ENCODE results near the gene BCAP29. TPM values are rescaled to one million over a fixed set of nuclear protein-coding genes. Genes with fewer than 3 reads are reported as not detected.

The BCAP29 gene
- total and polyA plus RNA-seq, 9 of the 15 experiments (the other 6 are each of a cell fraction or from before 2014, with no cell fraction given): 63.4 to 137 (median 79.7) TPM

GRCh38 chr7:107563775-107564552, 16.1 kb upstream of the BCAP29 start, which contains the start of the genes COG5 and DUS4L (continued):
- TF ChIP-seq CHD7 (IDR thresholded peaks at IDR 0.05; ENCODE audit: low read depth, low read length) (no peak), TSC22D4 (tag; IDR thresholded peaks at IDR 0.05) (no peak), ZNF347 (CRISPR knock-in tag; IDR thresholded peaks at IDR 0.05; ENCODE audit: low read depth) (no peak), EWSR1 (IDR thresholded peaks at IDR 0.05; ENCODE audit: borderline replicate concordance, low read depth, partially characterized antibody) (no peak), COPS2 (conservative IDR thresholded peaks at IDR 0.05) (no peak)
- TF ChIP-seq, protein P1, sequence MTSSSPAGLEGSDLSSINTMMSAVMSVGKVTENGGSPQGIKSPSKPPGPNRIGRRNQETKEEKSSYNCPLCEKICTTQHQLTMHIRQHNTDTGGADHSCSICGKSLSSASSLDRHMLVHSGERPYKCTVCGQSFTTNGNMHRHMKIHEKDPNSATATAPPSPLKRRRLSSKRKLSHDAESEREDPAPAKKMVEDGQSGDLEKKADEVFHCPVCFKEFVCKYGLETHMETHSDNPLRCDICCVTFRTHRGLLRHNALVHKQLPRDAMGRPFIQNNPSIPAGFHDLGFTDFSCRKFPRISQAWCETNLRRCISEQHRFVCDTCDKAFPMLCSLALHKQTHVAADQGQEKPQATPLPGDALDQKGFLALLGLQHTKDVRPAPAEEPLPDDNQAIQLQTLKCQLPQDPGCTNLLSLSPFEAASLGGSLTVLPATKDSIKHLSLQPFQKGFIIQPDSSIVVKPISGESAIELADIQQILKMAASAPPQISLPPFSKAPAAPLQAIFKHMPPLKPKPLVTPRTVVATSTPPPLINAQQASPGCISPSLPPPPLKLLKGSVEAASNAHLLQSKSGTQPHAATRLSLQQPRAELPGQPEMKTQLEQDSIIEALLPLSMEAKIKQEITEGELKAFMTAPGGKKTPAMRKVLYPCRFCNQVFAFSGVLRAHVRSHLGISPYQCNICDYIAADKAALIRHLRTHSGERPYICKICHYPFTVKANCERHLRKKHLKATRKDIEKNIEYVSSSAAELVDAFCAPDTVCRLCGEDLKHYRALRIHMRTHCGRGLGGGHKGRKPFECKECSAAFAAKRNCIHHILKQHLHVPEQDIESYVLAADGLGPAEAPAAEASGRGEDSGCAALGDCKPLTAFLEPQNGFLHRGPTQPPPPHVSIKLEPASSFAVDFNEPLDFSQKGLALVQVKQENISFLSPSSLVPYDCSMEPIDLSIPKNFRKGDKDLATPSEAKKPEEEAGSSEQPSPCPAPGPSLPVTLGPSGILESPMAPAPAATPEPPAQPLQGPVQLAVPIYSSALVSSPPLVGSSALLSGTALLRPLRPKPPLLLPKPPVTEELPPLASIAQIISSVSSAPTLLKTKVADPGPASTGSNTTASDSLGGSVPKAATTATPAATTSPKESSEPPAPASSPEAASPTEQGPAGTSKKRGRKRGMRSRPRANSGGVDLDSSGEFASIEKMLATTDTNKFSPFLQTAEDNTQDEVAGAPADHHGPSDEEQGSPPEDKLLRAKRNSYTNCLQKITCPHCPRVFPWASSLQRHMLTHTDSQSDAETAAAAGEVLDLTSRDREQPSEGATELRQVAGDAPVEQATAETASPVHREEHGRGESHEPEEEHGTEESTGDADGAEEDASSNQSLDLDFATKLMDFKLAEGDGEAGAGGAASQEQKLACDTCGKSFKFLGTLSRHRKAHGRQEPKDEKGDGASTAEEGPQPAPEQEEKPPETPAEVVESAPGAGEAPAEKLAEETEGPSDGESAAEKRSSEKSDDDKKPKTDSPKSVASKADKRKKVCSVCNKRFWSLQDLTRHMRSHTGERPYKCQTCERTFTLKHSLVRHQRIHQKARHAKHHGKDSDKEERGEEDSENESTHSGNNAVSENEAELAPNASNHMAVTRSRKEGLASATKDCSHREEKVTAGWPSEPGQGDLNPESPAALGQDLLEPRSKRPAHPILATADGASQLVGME (CRISPR knock-in tag; IDR thresholded peaks at IDR 0.05): peak; percentile 17; the same call in 1 of the 2 replicates
